ENCODE measurements around the gene OAS3.

Gene OAS3

GRCh38 chr12:112900298-112901145 lies 37.8 kb upstream of the OAS3 start:
- FAIRE-seq (no peak), DNase-seq (ENCODE audit: insufficient read length, low spot score) (no peak)
- peak; percentile 44 for TF ChIP-seq CTCF (IDR thresholded peaks at IDR 0.05; ENCODE audit: insufficient read depth, missing control alignments)

- FAIRE-seq (no peak), DNase-seq (ENCODE audit: insufficient read length, low spot score) (no peak)
- TF ChIP-seq CTCF (IDR thresholded peaks at IDR 0.05; ENCODE audit: insufficient read depth, missing control alignments): no peak
Measured at GRCh38 chr12:112901271-112901670, 37.0 kb upstream of the OAS3 start.

- FAIRE-seq (no peak), DNase-seq (ENCODE audit: insufficient read length, low spot score) (no peak)
- no peak for TF ChIP-seq CTCF (IDR thresholded peaks at IDR 0.05; ENCODE audit: insufficient read depth, missing control alignments)
Measured at GRCh38 chr12:112904571-112904970, 33.7 kb upstream of the OAS3 start.

GRCh38 chr12:112905451-112906089 lies 32.7 kb upstream of the OAS3 start:
- no peak for DNase-seq (ENCODE audit: insufficient read length, low spot score)
- no peak for FAIRE-seq
- no peak for TF ChIP-seq CTCF (IDR thresholded peaks at IDR 0.05; ENCODE audit: insufficient read depth, missing control alignments)

- no peak for TF ChIP-seq CTCF (IDR thresholded peaks at IDR 0.05; ENCODE audit: insufficient read depth, missing control alignments)
- DNase-seq (ENCODE audit: insufficient read length, low spot score): no peak
- FAIRE-seq: no peak
Measured at GRCh38 chr12:112906712-112907414, 31.4 kb upstream of the OAS3 start, which contains the start of gene OAS1. Gene OAS1 (plus strand): TSS chr12:112906962. CDS start chr12:112907040, 78 bp downstream.

GRCh38 chr12:112907415-112908157 lies 30.7 kb upstream of the OAS3 start:
- no peak for TF ChIP-seq CTCF (IDR thresholded peaks at IDR 0.05; ENCODE audit: insufficient read depth, missing control alignments)
- DNase-seq (ENCODE audit: insufficient read length, low spot score) (no peak), FAIRE-seq (no peak)
